Mucosa of descending colon (tissue), 3 donors: ENCODE results near the gene FAM131B. TPM values are rescaled to one million over a fixed set of nuclear protein-coding genes. Genes with fewer than 3 reads are reported as not detected.

Experiments used
- ATAC-seq: fragments of 200-7000 bp; cut with Tn5 transposase; one replicate; pipeline ENCODE4 v1.9.1; 2020; ENCODE audit warnings: mild to moderate bottlenecking, moderate library complexity
- DNase-seq, 3 donors: peaks; one replicate each; pipeline ENCODE4 v3.0.0-alpha.2; 2020
- H3K36me3 ChIP-seq: fragments of 200-600 bp; one replicate; pipeline ENCODE4 v1.8.0; 2021; ENCODE audit warnings: low read depth, mild to moderate bottlenecking
- H3K4me1 ChIP-seq: fragments of 200-600 bp; one replicate; pipeline ENCODE4 v1.8.0; 2021; ENCODE audit warnings: low read depth, mild to moderate bottlenecking
- H3K4me3 ChIP-seq: fragments of 200-600 bp; one replicate; pipeline ENCODE4 v1.8.0; 2021; ENCODE audit warnings: mild to moderate bottlenecking
- H3K9me3 ChIP-seq: fragments of 200-600 bp; one replicate; pipeline ENCODE4 v1.8.0; 2021; ENCODE audit warnings: mild to moderate bottlenecking
- intact Hi-C, 2 donors: fragments of 100-400 bp; cut with DNase I in 1 of 2; cut with micrococcal nuclease in 1 of 2; formaldehyde crosslinking; loops; one replicate each; pipeline versions ENCODE4 v1.11.0 to v1.11.1; 2022; cut with DNase I, micrococcal nuclease
- total RNA-seq, 3 donors: library from RNA; stranded (reverse); fragmentation: NEBNext Ultra II Directional in 2 of 3; extraction: Animal tissue kit (Norgen Biotek cat#: 25700) in 2 of 3; gene quantifications; one replicate each; pipeline versions ENCODE4 v1.2.1 to v1.2.4, GENCODE V29; 2021 to 2023
- TF ChIP-seq, protein P1 (sequence below): fragments of 200-600 bp; IDR thresholded peaks from one replicate; pipeline ENCODE4 v1.8.0; 2022; ENCODE audit warnings: antibody characterized with exemption, mild to moderate bottlenecking
- donor health status: DM: no; HTN: no; CAD: no; lungs with moderate emphysema.
- donor health status: DM: no; HTN: no; CAD: no.
- donor health status: DM: no; HTN: yes; CAD: no.

FAM131B gene
- total RNA-seq, 3 donors from 2014 or later: 0.43 to 6.2 (median 1.6) TPM

DNA sequence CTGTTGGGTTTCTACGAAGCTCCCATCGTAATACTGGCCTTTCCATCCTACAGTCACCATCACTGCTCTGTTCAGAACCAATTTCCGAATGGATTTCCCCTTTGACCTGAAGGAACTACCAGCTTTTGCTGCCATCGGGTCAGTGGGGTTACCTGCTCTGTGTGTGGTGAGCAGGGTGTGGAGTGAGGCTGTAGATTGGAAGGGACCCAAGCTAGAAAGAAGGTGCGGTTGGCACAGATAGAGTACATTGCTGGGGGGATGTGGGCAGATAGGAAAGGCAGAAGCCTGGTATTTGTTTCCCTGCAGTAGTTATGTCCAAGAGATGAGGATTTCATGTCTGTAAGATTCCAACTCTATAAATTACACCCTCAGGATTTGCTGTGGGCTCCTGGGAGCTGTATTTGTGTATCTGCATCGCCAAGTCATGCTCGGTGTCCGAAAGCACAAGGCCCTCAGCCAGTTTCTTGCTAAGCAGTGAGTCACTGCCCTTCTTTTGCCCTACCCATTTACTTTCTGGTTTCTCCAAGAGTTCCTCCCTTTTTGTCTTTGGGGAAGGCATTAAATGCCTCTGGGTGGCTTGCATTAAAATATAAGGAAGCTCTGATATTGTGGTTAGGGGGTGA, 31.2 kb downstream of the FAM131B start:
- H3K4me1 ChIP-seq: no peaks in the 10 kb centered on the region
- TF ChIP-seq, protein P1, sequence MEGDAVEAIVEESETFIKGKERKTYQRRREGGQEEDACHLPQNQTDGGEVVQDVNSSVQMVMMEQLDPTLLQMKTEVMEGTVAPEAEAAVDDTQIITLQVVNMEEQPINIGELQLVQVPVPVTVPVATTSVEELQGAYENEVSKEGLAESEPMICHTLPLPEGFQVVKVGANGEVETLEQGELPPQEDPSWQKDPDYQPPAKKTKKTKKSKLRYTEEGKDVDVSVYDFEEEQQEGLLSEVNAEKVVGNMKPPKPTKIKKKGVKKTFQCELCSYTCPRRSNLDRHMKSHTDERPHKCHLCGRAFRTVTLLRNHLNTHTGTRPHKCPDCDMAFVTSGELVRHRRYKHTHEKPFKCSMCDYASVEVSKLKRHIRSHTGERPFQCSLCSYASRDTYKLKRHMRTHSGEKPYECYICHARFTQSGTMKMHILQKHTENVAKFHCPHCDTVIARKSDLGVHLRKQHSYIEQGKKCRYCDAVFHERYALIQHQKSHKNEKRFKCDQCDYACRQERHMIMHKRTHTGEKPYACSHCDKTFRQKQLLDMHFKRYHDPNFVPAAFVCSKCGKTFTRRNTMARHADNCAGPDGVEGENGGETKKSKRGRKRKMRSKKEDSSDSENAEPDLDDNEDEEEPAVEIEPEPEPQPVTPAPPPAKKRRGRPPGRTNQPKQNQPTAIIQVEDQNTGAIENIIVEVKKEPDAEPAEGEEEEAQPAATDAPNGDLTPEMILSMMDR: no peak
- no peak overlapping the region for H3K4me3 ChIP-seq
- DNase-seq (no peak), ATAC-seq (peak; percentile 27)
- no peaks in the 10 kb centered on the region for H3K36me3 ChIP-seq
- no peaks in the 10 kb centered on the region for H3K9me3 ChIP-seq
- intact Hi-C loops: no loop called here

DNA sequence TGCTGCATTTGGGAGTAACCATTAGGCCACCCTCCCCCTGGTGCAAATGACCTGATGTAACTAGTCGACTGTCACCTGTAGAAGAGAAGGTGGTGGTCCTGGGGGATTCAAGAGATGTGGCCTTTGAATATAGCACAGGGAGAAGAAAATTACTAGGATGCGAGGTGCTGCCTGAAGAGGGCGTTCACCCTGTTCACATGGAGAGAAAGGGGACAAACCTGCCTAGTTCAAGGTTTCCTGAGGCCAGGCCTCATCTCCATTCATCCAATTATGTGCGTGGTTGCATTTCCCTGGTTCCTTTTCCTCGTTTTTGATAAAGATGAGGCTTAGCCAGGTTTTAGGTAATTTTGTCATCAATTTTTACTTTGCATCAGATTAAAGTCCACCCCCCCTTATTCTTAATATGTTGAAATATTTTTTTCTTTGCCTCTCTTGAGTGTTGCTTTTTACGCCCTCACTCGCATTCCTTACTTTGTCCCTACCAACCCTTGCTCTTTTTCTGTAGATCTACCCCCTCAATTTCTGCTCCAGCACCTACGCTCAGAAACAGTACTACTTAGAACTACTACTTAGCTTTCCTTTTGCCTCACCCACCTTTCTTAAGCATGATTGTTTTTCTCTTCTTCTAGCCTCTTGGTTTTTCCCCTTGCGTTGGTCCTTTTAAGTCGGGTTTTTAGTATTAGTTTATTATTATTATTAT, 32.9 kb downstream of the FAM131B start:
- Histone ChIP-seq H3K36me3 (no peaks in the 10 kb centered on the region), H3K4me1 (no peaks in the 10 kb centered on the region), H3K9me3 (no peaks in the 10 kb centered on the region), H3K4me3 (no peak overlapping the region)
- no peak for DNase-seq
- intact Hi-C loops: no loop called here
- ATAC-seq: no peak
- TF ChIP-seq, protein P1: no peak

DNA sequence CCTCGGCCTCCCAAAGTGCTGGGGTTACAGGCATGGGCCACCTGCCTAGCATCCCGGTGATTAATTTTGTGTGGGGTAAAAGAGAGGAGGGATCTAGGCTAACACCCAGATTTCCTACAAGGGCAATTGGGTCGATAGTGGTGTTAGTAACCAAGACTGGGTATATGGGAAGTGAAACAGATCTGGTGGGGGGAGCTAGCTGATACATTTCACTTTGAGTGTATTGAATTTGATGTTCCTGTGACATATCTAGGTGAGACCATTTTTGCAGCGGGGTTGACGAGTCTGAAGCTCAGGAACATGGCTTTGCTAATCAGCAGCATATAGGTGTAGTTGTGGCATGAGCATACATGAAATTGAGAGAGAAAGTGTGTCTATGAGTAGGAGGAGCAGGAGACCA, 34.6 kb downstream of the FAM131B start:
- H3K9me3 ChIP-seq: no peaks in the 10 kb centered on the region
- ATAC-seq: no peak
- no peak for DNase-seq
- TF ChIP-seq, protein P1: no peak
- H3K36me3 ChIP-seq: no peaks in the 10 kb centered on the region
- H3K4me1 ChIP-seq: no peaks in the 10 kb centered on the region
- intact Hi-C loops: no loop called here
- H3K4me3 ChIP-seq: no peak overlapping the region

DNA sequence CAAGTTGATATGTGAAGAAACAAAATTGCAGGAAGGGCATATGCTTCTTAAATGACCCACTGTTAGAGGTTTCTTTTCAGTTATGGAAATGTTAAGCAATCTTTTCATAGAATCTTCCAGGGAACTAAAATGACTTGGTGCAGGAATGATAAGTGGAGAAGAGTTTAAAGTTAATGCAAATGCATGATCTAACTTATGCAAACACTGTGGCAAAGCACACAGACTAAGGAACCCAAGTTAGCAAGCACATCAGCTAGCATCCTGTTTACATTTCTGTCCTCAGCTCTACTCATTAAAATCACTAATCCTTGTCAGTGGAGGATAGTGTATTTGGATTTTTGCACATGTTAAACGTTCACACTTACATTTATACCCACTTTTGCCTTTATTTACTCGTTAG, 37.3 kb downstream of the FAM131B start:
- intact Hi-C loops: no loop called here

DNA sequence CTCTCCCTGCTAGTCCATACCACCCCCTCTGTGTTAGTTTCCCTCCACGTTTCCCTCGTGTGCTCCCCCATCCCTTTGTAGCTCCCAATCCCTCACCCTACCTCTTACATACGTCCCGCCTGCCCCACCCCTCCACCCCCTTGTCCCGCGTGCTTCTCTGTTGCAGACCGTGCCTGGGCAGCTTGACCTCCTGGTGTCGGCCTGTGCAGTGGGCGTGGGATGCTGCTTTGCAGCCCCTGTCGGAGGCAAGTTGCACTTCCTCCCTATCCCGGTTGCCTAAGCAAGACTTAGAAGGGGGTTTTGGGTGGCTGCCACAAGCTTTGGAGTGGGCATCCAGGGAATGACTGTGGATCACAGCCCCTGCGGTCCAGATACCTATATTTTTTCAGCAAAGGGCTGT, 38.9 kb downstream of the FAM131B start:
- no peak for DNase-seq

More for the DNA sequence above, 37.3 kb downstream of the FAM131B start:
- no peak for ATAC-seq
- Histone ChIP-seq H3K4me1 (peaks cover 9% of the 10 kb centered on the region), H3K36me3 (no peaks in the 10 kb centered on the region), H3K9me3 (no peaks in the 10 kb centered on the region), H3K4me3 (no peak overlapping the region)
- no peak for DNase-seq
- TF ChIP-seq, protein P1: no peak

More for the DNA sequence above, 38.9 kb downstream of the FAM131B start:
- H3K4me3 ChIP-seq: no peak overlapping the region
- no peak for ATAC-seq
- intact Hi-C loops: no loop called here
- peaks cover 9% of the 10 kb centered on the region for H3K4me1 ChIP-seq
- H3K36me3 ChIP-seq: no peaks in the 10 kb centered on the region
- H3K9me3 ChIP-seq: no peaks in the 10 kb centered on the region
- TF ChIP-seq, protein P1: no peak
